ENCODE data around the gene FKBP2.

FKBP2 gene

DNA sequence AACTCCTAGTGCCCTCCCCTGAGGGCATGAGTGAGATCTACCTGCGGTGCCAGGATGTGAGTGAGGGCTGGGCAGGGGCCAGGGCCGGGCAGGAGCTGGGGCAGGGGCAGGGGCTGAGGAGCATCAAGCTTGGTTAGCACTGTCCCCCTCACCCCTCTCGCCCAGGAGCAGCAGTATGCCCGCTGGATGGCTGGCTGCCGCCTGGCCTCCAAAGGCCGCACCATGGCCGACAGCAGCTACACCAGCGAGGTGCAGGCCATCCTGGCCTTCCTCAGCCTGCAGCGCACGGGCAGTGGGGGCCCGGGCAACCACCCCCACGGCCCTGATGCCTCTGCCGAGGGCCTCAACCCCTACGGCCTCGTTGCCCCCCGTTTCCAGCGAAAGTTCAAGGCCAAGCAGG, 20.6 kb upstream of the FKBP2 start:
- Histone ChIP-seq H3K27me3 (ENCODE audit: control insufficient read depth, insufficient read depth, low read length) (no peaks in the 10 kb centered on the region), H3K9me3 (ENCODE audit: control insufficient read depth, insufficient read depth, low read depth, low read length) (no peaks in the 10 kb centered on the region), H3K4me1 (ENCODE audit: control insufficient read depth, insufficient read depth, low read length) (peaks cover 2% of the 10 kb centered on the region; the same call in 1 of the 2 replicates), H3K9ac (ENCODE audit: low read length) (no peak overlapping the region), H3K27ac (ENCODE audit: low read depth, low read length) (no peak overlapping the region), H3K4me3 (ENCODE audit: low read depth, low read length) (no peak overlapping the region), H3K36me3 (ENCODE audit: control insufficient read depth, insufficient read depth, low read length) (peaks cover 40% of the 10 kb centered on the region)

DNA sequence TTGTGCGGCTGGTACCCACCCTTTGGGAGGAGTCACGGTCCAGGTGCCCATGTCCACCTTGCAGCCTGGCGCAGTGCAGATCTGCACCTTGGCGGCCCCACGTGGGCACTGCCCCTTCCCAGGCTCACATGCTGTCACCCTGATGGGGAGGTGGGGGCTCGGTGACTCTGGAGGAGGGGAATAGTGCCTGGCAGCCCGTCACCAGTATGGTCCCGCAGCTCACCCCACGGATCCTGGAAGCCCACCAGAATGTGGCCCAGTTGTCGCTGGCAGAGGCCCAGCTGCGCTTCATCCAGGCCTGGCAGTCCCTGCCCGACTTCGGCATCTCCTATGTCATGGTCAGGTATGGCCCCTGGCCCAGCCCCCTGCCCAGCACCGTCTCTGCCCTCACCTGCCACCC, 20.1 kb upstream of the FKBP2 start:
- Histone ChIP-seq H3K4me3 (ENCODE audit: low read depth, low read length) (no peak overlapping the region), H3K27ac (ENCODE audit: low read depth, low read length) (no peak overlapping the region), H3K27me3 (ENCODE audit: control insufficient read depth, insufficient read depth, low read length) (no peaks in the 10 kb centered on the region), H3K9ac (ENCODE audit: low read length) (no peak overlapping the region), H3K4me1 (ENCODE audit: control insufficient read depth, insufficient read depth, low read length) (peaks cover 3% of the 10 kb centered on the region; the same call in 1 of the 2 replicates), H3K9me3 (ENCODE audit: control insufficient read depth, insufficient read depth, low read depth, low read length) (no peaks in the 10 kb centered on the region), H3K36me3 (ENCODE audit: control insufficient read depth, insufficient read depth, low read length) (peaks cover 40% of the 10 kb centered on the region)

DNA sequence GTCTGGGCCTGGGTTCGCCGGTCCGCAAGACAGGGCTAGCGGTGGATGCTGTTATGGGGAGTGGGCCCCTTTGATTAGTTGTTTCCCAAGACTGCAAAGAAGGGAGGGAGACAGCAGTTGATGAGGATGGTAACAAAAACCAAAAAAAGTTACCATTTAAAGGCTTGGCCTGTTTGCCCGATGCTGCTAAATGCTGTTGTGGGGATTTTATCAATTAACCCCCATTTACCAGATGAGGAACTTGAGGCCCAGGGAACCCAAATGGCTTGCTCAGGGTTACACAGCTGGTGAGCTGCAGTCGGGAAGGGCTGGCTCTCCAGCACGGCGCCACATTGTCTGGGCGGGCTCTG, 18.3 kb upstream of the FKBP2 start:
- Histone ChIP-seq H3K36me3 (ENCODE audit: control insufficient read depth, insufficient read depth, low read length) (peaks cover 40% of the 10 kb centered on the region), H3K9ac (ENCODE audit: low read length) (no peak overlapping the region), H3K4me1 (ENCODE audit: control insufficient read depth, insufficient read depth, low read length) (peaks cover 13% of the 10 kb centered on the region), H3K9me3 (ENCODE audit: control insufficient read depth, insufficient read depth, low read depth, low read length) (no peaks in the 10 kb centered on the region), H3K27me3 (ENCODE audit: control insufficient read depth, insufficient read depth, low read length) (no peaks in the 10 kb centered on the region), H3K27ac (ENCODE audit: low read depth, low read length) (no peak overlapping the region), H3K4me3 (ENCODE audit: low read depth, low read length) (no peak overlapping the region)

- Histone ChIP-seq H3K36me3 (ENCODE audit: control insufficient read depth, insufficient read depth, low read length) (peaks cover 40% of the 10 kb centered on the region), H3K27me3 (ENCODE audit: control insufficient read depth, insufficient read depth, low read length) (no peaks in the 10 kb centered on the region), H3K4me3 (ENCODE audit: low read depth, low read length) (no peak overlapping the region), H3K27ac (ENCODE audit: low read depth, low read length) (no peak overlapping the region), H3K9me3 (ENCODE audit: control insufficient read depth, insufficient read depth, low read depth, low read length) (no peaks in the 10 kb centered on the region), H3K4me1 (ENCODE audit: control insufficient read depth, insufficient read depth, low read length) (peaks cover 13% of the 10 kb centered on the region), H3K9ac (ENCODE audit: low read length) (no peak overlapping the region)
Measured at GRCh38 chr11:64223001-64223651, 17.8 kb upstream of the FKBP2 start.

GRCh38 chr11:64224151-64224890, 16.6 kb upstream of the FKBP2 start:
- Histone ChIP-seq H3K27ac (ENCODE audit: low read depth, low read length) (no peak overlapping the region), H3K27me3 (ENCODE audit: control insufficient read depth, insufficient read depth, low read length) (no peaks in the 10 kb centered on the region), H3K9ac (ENCODE audit: low read length) (peak overlapping the region; percentile 11), H3K4me1 (ENCODE audit: control insufficient read depth, insufficient read depth, low read length) (peaks cover 13% of the 10 kb centered on the region), H3K36me3 (ENCODE audit: control insufficient read depth, insufficient read depth, low read length) (peaks cover 37% of the 10 kb centered on the region), H3K4me3 (ENCODE audit: low read depth, low read length) (0 out of 2 replicates have a peak overlapping the region, but pooled peaks have one; percentile 17), H3K9me3 (ENCODE audit: control insufficient read depth, insufficient read depth, low read depth, low read length) (no peaks in the 10 kb centered on the region)

DNA sequence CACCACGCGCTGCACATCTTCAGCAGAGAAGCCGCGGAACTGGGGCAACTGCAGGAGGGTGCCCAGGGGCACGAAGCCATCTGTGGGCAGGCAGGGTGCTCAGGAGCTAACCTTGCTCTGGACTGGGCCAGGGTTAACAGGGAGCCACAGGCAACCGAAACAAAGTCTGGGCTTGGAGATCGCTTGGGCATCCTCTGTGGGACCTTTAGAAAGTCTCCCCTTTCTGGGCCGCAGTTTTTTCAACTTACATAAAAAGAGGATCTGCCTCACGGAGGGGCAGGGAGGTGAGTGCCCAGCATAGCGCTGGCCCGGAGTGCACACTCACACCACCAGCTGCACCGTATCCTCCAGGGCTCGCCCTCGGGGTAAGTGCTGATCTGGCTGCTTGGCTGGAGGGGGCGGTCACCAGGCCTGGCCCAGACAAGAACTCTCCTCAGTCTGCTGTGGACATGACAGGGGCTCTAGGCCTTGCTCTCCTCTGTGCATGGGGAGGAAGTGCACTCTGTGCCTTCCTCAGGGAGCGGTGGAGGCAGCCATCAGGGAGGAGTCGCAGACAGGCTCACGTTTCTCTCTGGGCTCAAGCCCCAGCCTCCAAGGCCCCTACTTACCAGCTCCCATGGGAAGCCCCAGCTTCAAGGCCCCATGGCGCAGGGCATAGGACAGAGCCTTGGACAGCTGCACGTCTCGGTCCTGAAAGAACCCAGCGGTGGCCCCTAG, 15.8 kb upstream of the FKBP2 start:
- H3K36me3 ChIP-seq (ENCODE audit: control insufficient read depth, insufficient read depth, low read length), result peaks cover 30% of the 10 kb centered on the region
- H3K27ac ChIP-seq (ENCODE audit: low read depth, low read length), result no peak overlapping the region
- H3K9me3 ChIP-seq (ENCODE audit: control insufficient read depth, insufficient read depth, low read depth, low read length), result no peaks in the 10 kb centered on the region
- H3K4me3 ChIP-seq (ENCODE audit: low read depth, low read length), result peak overlapping the region; percentile 92
- H3K4me1 ChIP-seq (ENCODE audit: control insufficient read depth, insufficient read depth, low read length), result peaks cover 19% of the 10 kb centered on the region
- H3K27me3 ChIP-seq (ENCODE audit: control insufficient read depth, insufficient read depth, low read length), result no peaks in the 10 kb centered on the region
- H3K9ac ChIP-seq (ENCODE audit: low read length), result peak overlapping the region; percentile 83

DNA sequence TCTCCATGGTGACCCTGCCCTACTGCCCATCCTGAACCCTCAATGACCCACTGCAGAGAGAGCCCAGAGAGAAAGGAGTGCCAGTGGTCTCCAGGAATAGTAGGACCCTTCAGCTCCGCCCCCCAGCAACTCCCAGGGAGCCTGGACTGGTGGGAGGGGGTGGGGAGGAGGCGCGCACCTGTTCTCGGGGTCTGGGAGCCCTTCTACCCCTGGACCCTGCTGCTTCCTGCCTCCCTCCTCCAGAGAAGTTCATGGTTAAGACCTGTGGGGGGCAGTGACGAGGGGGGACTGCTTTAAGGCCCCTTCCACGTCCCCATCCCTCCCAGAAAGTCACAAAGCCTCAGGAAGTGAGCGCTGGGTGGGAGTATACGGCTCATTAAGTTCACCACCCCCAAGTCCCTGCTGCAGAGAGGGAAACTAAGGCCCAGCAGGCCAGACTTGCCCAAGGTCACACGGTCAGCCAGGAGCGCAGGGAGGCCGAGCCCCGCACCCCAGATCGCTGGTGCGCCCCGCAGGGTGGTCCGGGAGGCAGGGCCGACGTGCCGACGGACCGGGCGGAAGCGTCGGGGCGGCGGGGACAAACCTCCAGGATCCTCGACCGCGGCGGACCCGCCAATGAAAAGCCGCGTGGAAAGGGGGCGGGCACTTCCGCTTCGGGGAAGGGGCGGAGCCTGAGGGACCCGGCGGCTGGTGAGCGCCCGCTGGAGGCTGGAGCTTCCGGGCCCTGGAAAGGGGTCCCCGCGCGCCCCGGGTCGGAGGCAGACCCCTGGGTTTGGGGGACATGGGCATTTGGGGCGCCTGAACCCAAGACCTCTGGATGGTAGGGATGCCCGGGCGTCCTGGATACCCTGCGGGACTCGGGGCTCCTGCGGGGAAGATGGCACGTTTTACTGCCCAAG, 15.0 kb upstream of the FKBP2 start, which contains the start of the genes NUDT22 and TRPT1:
TSS of gene NUDT22 (plus strand) at position 667 of the 899 bp plus-strand sequence. CDS start 379 bp downstream, outside the sequence.
TSS of gene TRPT1 (minus strand) at position 579 of the 899 bp plus-strand sequence. CDS start at position 253, 326 bp downstream.
- H3K36me3 ChIP-seq (ENCODE audit: control insufficient read depth, insufficient read depth, low read length), result peaks cover 22% of the 10 kb centered on the region
- H3K9me3 ChIP-seq (ENCODE audit: control insufficient read depth, insufficient read depth, low read depth, low read length), result no peaks in the 10 kb centered on the region
- peak within 1 kb of the TSS; percentile 92 for H3K4me3 ChIP-seq (ENCODE audit: low read depth, low read length)
- H3K9ac ChIP-seq (ENCODE audit: low read length), result peak within 1 kb of the TSS; percentile 83
- H3K4me1 ChIP-seq (ENCODE audit: control insufficient read depth, insufficient read depth, low read length), result peaks cover 19% of the 10 kb centered on the region
- no peaks in the 10 kb centered on the region for H3K27me3 ChIP-seq (ENCODE audit: control insufficient read depth, insufficient read depth, low read length)
- peak within 1 kb of the TSS; percentile 59; the same call in 1 of the 2 replicates for H3K27ac ChIP-seq (ENCODE audit: low read depth, low read length)

DNA sequence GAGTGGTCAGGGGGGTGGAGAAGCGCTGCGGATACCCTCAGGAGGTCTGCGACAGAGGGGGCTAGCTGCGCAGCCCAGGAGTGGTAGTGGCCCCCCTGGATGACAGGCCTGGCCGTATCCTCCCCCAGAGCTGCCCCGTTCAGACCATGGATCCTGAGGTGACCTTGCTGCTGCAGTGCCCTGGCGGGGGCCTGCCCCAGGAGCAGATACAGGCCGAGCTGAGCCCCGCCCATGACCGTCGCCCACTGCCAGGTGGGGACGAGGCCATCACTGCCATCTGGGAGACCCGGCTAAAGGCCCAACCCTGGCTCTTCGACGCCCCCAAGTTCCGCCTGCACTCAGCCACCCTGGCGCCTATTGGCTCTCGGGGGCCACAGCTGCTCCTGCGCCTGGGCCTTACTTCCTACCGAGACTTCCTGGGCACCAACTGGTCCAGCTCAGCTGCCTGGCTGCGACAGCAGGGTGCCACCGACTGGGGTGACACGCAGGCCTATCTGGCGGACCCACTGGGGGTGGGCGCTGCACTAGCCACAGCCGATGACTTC, 14.3 kb upstream of the FKBP2 start:
- H3K27ac ChIP-seq (ENCODE audit: low read depth, low read length), result peak overlapping the region; percentile 23; the same call in 1 of the 2 replicates
- no peaks in the 10 kb centered on the region for H3K9me3 ChIP-seq (ENCODE audit: control insufficient read depth, insufficient read depth, low read depth, low read length)
- H3K9ac ChIP-seq (ENCODE audit: low read length), result peak overlapping the region; percentile 57
- peaks cover 19% of the 10 kb centered on the region for H3K36me3 ChIP-seq (ENCODE audit: control insufficient read depth, insufficient read depth, low read length)
- H3K27me3 ChIP-seq (ENCODE audit: control insufficient read depth, insufficient read depth, low read length), result no peaks in the 10 kb centered on the region
- peak overlapping the region; percentile 92 for H3K4me3 ChIP-seq (ENCODE audit: low read depth, low read length)
- peaks cover 19% of the 10 kb centered on the region for H3K4me1 ChIP-seq (ENCODE audit: control insufficient read depth, insufficient read depth, low read length)

GRCh38 chr11:64227405-64227956, 13.4 kb upstream of the FKBP2 start:
- Histone ChIP-seq H3K4me1 (ENCODE audit: control insufficient read depth, insufficient read depth, low read length) (peaks cover 19% of the 10 kb centered on the region), H3K27ac (ENCODE audit: low read depth, low read length) (no peak overlapping the region), H3K4me3 (ENCODE audit: low read depth, low read length) (peak overlapping the region; percentile 92; the same call in 1 of the 2 replicates), H3K9me3 (ENCODE audit: control insufficient read depth, insufficient read depth, low read depth, low read length) (no peaks in the 10 kb centered on the region), H3K27me3 (ENCODE audit: control insufficient read depth, insufficient read depth, low read length) (0 out of 2 replicates have a peak, but pooled peaks cover under 1% of the 10 kb centered on the region), H3K36me3 (ENCODE audit: control insufficient read depth, insufficient read depth, low read length) (peaks cover 19% of the 10 kb centered on the region), H3K9ac (ENCODE audit: low read length) (no peak overlapping the region)

All from HUES6 (cell line).